Prostate gland (tissue), 2 donors: ENCODE data around the gene WDR59.

Experiments used
- CTCF ChIP-seq, 4 experiments: fragments of 200-600 bp in 2 of 4; fragments of 450-650 bp in 2 of 4; sonication (generic) in 2 of 4; IDR thresholded peaks; 1 replicate in 3 of 4; 2 replicates in 1 of 4; pipeline ENCODE4 v1.5.1; 2016 to 2019; ENCODE audit warnings: antibody characterized with exemption in 4 of 4, mild to moderate bottlenecking in 2 of 4, moderate library complexity in 2 of 4
- POLR2A ChIP-seq: fragments of 450-650 bp; IDR thresholded peaks from one replicate; pipeline ENCODE4 v1.6.1; 2016; ENCODE audit warnings: antibody characterized with exemption, mild to moderate bottlenecking
- POLR2AphosphoS5 ChIP-seq: sonication (generic); formaldehyde crosslinking; IDR thresholded peaks from one replicate; pipeline ENCODE4 v1.6.1; 2017; ENCODE audit warnings: antibody characterized with exemption

DNA sequence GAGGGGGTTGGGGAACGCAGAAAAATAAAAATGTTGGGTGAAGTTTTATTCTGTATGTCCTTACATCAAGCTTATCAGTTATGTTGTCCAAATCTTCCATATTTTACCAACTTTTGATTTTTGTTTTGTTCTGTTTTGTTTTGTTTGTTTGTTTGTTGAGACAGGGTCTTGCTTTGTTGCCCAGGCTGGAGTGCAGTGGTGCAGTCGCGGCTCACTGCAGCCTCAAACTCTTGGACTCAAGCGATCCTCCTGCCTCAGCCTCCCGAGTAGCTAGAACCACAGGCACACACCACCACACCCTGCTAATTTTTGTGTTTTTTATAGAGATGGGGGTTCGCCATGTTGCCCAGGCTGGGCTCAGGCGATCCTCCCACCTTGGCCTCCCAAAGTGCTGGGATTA lies 34.7 kb upstream of the WDR59 start:
- TF ChIP-seq POLR2A (no peak), CTCF (IDR thresholded peaks at IDR 0.05) (no peak), POLR2AphosphoS5 (no peak)
